ENCODE measurements around the gene CEACAM21.

- no peak for TF ChIP-seq POLR2A (IDR thresholded peaks at IDR 0.05)
- TF ChIP-seq POLR2AphosphoS5 (IDR thresholded peaks at IDR 0.05): no peak
- TF ChIP-seq CTCF (IDR thresholded peaks at IDR 0.05): no peak
Measured at GRCh38 chr19:41532526-41532925, 43.4 kb upstream of the CEACAM21 start.

All from breast epithelium (tissue), 3 donors.